HG02798 (cell line): ENCODE data around the gene UBTFL1.
A peak's percentile ranks its signal among the peaks of the same experiment; 100 is the strongest.
"Not testable (repeated sequence)": the region's sequence is repeated elsewhere in the genome, so short reads cannot be mapped to it uniquely, and the experiment has no call there.

Experiments
- ATAC-seq: cut with Tn5 transposase; IDR thresholded peaks from one replicate; pipeline ENCODE4 v1.9.1; 2021; ENCODE audit warnings: mild to moderate bottlenecking; ENCODE audit not compliant: unreplicated experiment, poor library complexity

UBTFL1 gene, protein sequence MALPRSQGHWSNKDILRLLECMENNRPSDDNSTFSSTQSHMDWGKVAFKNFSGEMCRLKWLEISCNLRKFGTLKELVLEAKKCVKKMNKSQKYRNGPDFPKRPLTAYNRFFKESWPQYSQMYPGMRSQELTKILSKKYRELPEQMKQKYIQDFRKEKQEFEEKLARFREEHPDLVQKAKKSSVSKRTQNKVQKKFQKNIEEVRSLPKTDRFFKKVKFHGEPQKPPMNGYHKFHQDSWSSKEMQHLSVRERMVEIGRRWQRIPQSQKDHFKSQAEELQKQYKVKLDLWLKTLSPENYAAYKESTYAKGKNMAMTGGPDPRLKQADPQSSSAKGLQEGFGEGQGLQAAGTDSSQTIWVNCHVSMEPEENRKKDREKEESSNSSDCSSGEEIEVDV

DNA sequence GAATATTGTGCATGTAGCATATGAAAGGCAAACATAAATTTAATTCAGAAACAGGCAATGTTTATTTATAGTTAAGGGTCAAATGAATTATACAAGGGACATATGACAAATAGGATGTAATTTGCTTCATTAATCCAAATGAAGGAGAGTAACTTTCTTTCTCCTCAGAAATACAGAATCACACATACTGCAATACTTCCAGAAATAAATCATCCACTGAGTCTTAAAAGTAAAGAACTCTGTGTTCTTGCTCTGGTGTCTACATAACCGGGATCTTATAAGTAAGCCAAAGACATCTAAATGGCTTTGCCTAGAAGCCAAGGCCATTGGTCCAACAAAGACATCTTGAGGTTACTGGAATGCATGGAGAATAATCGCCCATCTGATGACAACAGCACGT, at the start of gene UBTFL1:
UBTFL1 (plus strand) TSS at position 301 of the 400 bp plus-strand sequence; CDS start at position 301, 0 bp downstream.
- not testable (repeated sequence) for ATAC-seq

DNA sequence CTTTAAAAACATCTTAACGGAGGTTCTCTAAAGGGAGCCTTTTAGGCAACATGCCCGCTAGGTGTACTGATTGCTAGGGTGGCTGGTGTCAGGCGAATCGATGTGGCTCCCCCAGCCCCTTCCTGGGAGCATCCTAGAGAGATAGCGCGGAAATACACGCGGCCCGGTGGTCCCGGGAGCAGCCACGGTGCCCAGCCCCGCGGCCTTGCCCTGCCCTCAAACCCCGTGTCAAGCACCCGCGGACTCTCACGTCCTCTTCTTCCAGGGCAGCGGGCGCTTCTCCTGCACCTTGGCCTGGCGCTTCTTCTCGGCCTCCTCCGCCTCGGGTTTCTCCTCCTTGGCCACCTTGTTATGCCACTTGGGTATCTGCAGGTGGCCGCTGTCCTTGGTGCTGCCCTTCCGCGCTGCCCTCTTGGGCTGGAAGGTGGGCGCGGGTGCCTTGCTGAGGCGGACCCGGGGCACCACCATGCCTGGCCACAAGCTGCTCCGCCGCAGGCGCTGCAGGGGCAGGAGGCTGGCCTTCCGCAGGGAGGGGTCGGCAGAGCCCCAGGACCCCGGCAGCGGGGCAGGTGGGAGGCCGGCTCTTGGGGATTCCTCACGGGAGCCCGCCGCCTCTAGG, 34.0 kb upstream of the UBTFL1 start:
- not testable (repeated sequence) for ATAC-seq

DNA sequence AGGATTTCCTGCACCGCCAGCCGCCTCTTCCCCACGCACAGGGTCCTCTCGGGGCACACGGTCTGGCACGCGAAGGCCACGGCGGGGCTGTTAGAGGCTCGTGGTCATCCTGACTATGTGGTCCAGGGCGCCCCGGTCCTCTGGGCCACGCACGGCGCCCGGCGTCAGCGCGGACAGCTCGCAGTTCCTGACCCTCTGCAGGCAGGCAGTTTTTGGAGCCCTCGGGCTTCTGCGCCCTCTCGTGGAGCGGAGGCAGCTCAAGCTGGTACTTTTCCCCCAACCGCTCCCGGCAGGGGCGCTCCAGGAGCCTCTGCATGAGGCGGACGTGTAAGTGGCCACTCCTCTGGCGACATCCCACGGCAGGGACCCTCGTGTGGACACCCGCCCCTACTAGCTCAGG, 33.4 kb upstream of the UBTFL1 start:
- ATAC-seq, result not testable (repeated sequence)

DNA sequence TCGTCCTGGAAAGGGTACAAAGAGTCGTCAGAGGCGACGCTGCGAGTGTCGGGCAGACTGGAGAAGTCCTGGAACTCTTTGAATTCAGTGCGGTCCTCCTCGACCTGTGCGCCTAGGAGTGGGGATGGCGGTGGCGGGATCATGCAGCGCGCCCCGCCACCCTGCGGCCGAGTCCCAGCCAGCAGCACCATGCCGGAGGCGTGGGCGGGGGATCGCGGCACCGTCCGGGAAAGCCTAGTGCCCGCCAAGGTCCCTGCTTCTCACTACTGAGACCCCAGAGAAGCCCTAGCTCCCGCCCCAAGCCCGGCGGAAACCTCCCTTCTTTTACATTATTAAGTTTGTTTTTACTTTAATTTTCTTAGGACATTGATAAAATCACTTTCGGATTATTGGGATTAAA, 32.2 kb upstream of the UBTFL1 start:
- not testable (repeated sequence) for ATAC-seq

DNA sequence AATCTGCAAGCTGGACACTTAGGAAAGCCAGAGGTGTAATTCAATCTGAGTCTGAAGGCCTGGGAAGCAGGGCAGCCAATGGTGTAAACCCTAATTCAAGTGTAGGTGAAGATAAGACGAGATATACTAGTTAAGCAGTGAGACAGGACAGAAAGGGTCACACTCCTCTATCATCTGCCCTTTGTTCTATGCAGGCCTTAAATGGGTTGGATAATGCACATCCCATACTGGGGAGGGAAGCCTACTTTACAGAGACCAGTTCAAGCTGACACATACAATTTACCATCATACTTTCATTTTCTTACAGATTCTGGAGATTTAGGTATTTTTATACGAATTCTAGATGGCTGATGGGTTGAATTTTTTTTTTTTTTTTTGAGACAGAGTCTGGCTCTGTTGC, 3.0 kb downstream of the UBTFL1 start:
- not testable (repeated sequence) for ATAC-seq

DNA sequence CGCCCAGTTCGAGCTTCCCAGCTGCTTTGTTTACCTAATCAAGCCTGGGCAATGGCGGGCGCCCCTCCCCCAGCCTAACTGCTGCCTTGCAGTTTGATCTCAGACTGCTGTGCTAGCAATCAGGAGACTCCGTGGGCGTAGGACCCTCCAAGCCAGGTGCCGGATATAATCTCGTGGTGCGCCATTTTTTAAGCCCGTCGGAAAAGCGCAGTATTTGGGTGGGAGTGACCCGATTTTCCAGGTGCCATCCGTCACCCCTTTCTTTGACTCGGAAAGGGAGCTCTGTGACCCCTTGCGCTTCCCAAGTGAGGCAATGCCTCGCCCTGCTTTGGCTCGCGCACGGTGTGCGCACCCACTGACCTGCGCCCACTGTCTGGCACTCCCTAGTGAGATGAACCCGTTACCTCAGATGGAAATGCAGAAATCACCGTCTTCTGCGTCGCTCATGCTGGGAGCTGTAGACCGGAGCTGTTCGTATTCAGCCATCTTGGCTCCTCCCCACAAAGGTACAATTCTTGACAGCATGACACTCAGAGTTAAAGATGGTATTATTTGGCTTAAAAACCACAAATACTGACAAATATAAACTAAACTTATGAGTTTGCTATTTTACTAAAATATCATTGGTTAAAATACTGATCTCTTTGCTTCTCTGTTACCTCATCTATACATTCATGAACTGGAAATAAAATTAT, 9.6 kb downstream of the UBTFL1 start:
- not testable (repeated sequence) for ATAC-seq

DNA sequence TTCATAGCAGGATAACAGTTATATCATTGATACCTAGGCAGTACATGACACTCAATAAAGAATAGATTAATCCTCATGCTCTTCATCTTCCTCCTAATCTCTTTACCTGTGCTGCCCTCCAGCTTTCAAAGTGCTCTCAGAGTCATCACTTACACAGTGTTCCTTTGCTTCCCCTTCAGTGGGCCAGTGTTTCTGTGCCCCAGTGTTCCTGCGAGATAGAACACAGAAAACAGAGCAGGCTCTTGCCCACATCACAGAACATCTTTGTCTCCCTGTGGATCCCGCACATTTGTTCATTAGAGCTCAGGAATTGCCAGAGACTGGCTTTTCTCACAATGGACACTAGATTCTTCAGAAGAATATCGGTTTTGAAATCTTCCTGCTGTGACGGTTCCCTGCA, 12.5 kb downstream of the UBTFL1 start:
- ATAC-seq, result not testable (repeated sequence)

DNA sequence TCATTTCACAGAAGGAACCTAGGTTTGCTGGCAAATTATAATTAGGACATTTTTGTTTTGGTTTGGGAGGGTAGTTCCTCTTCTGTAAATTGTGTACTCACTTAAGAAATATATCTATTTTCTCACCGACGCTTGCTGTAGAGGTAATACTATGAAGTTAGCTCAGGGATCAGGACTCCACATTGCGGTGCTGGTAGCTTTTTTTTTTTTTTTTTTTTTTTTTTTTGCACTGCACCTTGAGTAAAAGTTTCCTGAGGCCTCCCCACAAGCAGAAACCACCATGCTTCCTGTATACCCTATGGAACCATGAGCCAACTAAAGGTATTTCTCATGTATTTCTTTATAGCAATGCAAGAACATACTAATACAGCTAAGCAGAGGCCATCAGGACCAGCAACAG, 14.7 kb downstream of the UBTFL1 start:
- no peak for ATAC-seq

DNA sequence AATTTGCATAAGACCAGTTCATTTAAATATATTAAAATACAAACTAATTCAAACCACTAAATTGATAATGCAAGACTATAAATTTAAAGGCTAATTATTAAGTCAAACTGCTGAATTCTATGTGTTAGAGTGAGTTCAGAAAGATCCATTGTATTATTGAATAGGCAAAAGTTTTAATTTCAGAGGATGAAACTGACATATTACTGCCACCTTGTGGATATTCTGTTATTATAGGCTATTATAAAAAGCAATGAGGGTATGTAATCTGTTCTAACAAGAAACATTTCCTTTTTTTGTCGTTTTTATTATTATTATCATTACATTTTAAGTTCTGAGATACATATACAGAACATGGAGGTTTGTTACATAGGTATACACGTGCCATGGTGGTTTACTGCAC, 27.8 kb downstream of the UBTFL1 start:
- no peak for ATAC-seq

DNA sequence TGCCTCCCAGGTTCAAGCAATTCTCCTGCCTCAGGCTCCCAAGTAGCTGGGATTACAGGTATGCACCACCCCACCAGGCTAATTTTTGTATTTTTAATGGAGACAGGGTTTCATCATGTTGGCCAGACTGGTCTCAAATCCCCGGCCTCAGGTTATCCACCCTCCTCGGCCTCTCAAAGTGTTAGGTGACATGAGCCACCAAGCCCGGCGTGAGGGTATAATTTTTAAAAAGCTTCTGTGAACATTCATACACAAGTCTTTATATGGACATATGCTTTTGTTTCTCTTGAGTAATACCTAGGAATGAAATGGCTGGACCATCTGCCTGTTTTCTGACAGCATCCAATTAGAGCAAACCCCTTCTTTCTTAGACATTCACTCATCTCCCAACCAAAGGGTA, 34.4 kb downstream of the UBTFL1 start:
- no peak for ATAC-seq

DNA sequence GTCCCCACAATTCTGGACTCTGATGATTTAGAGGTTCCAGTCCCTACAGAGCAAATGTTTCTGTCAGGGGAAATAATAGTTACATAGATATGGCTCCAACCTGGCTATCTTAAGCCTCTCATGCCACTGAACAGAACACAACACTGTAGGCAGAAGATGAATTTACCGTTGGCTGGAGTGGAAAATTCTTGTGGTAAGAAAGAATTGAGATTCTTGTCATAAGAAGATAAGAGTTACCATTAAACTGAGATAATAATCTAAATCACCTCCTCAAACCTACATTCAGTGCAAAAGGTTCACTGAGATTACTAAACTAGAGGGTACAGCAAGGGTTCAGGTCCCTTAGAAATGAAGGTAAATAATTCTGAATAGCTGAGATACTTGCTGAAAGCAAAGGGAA, 38.6 kb downstream of the UBTFL1 start:
- no peak for ATAC-seq

DNA sequence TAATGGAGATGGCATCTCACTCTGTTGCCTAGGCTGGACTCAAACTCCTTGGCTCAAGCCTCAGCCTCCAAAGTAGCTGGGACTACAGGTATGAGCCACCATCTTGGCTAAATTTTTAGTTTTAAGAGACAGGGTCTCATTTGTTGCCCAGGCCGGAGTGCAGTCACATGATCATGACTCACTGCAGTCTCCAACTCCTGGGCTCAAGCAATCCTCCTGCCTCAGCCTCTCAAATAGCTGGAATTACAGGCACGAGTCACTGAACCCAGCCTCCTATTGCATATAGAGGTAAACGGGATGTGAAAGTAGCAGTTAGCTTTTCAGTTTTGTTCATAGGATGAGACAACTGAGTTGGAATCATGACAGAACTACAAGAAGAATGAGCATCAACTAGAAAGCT, 39.2 kb downstream of the UBTFL1 start:
- no peak for ATAC-seq

DNA sequence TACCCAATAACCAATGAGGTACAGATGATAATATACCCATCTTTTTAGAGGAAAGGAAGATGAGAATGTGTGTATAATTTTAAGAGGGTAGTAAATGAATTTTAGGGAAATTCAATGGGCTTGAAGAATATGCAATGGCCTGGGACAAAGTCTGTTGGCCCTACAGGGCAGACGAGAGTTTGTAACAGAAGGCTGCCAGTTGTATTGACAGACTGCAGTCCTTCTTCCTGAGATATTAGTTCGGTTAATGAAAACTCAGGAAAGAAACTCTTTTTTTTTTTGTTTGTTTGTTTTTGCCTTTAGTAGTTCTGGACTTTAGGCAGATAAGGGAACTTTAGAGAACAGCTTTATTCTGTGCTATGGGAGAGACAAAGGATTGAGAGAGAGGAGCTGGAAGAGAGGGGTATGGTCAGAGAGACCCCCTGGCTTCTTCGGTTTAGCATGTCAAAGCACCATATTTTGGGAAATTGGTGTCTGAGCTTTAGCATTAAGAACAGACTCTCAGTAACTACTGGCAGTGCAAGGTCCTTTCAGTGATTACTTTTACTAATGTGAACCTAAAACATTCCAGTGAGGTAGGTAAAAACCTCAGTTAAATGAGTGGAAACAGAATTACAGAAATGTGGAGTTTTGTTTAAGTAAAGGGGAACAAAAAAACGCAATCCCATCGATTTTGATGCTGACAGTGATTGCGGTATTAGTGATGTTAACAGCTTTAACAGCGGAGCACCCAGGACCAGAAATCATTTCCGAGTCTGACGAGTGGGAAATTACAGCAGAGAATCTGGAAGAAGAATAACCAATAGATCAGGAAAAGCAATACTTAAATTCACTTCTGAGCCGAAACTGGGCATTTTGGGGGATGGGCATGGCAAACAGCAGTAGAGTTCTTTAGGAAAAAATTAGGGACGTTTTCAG, 48.1 kb downstream of the UBTFL1 start:
- ATAC-seq, result no peak

DNA sequence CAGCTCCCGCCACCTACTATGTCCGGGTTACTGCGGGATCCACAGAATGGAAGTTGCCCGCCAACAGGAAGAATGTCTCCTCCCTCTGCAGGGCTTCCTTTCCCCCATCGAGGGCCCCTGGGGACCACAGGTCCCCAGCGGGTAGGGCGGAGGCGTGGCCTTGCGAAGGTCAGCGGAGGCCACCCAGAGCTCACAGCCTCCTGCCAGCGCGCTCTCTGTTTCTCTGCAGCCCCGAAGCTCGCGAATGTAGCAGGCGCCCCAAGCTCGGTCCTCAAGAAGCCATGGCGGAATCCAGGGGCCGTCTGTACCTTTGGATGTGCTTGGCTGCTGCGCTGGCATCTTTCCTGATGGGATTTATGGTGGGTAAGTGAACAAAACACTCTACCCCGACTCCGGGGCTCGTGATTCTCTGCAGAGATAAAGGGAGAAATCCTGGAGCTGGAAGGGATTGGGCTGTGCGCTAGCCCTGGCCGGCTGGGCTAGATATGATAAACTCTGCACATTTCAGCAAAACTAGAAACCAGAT, 48.8 kb downstream of the UBTFL1 start, which contains the start of gene NAALAD2:
NAALAD2 (plus strand) TSS at position 186 of the 526 bp plus-strand sequence; CDS start at position 282, 96 bp downstream.
- ATAC-seq, result peak; percentile 73

DNA sequence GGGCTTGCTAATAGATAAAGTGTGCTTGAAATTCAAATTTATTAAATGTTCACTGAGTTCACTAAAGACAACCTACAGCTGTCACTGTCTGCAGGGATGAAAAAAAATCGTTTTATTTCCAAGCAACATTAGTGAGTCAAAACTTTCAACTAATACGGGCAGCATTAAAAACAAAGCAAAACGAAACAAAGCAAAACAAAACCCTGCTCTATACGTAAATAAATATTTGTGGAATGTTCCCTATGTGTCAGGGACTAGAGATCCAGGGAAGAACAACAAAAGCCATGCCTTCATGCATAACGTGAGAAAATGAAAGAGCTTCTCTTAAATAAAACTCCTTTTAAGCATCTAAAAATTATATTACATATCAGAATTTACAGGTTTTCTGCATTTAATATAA, 49.3 kb downstream of the UBTFL1 start:
- no peak for ATAC-seq
